Cardiac fibroblast (primary cell): ENCODE data around the gene IL6R.

ENCODE experiments used
- DNase-seq, 2 donors: peaks; one replicate each; pipeline versions ENCODE4 v3.0.0 to v3.0.0-alpha.2; 2010; ENCODE audit warnings: low read depth in 2 of 2
- H3K4me3 ChIP-seq, 2 donors: replicated peaks in 1 of 2; 1 replicate in 1 of 2; 2 replicates in 1 of 2; pipeline ENCODE4 v1.5.1; 2011; ENCODE audit warnings: low read depth in 2 of 2, low read length in 2 of 2, mild to moderate bottlenecking in 2 of 2, moderate library complexity in 1 of 2
- TF ChIP-seq, protein P1 (sequence below): IDR thresholded peaks from one replicate; pipeline ENCODE4 v1.5.1; 2011; ENCODE audit warnings: low read depth, mild to moderate bottlenecking, low read length, inconsistent platforms

The IL6R gene

DNA sequence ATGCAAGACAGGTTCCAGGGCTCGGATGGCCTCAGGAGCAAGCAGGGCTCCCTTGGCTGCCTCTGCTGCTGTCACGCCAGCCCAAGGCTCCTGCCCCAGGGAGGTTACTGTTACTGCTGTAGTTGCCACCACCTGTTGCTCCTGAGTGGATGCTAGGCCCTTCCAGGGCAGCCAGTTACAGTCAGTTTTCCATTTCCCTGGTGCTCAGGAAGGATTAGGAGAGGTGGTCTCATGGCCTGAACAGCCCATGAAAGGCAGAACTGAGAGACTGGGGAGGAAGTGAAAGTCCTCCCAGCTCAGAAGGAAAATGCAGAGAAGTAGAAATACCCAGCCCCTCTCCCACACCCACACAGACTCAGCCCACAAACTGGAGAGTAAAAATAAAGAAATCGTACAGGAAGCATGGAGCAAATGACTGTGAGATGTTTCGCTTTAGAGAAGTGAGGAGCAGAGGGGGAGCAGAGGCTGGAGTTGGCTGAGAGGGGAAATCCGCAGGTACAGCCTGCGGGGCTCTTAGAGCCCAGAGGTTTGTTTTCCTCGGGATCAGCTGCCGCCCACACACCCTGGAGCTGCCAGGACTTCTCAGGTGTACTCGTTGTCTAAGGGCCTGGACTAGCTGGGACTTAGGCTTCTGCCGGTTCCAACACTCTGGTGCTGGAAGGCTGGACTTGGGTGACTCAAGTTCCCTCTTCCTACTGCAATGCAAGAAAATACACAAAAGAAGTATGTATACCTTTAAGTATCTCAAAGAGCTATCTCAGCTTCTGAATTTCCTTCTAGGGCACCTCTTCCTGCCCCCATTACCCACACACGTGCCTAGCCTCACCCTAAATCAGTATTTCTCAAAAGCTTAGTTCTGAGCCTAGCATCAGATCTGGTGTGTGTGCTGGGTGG lies 2.3 kb downstream of the IL6R start:
- H3K4me3 ChIP-seq, result peak overlapping the region in 1 of 2 donors; percentile 79
- TF ChIP-seq, protein P1, sequence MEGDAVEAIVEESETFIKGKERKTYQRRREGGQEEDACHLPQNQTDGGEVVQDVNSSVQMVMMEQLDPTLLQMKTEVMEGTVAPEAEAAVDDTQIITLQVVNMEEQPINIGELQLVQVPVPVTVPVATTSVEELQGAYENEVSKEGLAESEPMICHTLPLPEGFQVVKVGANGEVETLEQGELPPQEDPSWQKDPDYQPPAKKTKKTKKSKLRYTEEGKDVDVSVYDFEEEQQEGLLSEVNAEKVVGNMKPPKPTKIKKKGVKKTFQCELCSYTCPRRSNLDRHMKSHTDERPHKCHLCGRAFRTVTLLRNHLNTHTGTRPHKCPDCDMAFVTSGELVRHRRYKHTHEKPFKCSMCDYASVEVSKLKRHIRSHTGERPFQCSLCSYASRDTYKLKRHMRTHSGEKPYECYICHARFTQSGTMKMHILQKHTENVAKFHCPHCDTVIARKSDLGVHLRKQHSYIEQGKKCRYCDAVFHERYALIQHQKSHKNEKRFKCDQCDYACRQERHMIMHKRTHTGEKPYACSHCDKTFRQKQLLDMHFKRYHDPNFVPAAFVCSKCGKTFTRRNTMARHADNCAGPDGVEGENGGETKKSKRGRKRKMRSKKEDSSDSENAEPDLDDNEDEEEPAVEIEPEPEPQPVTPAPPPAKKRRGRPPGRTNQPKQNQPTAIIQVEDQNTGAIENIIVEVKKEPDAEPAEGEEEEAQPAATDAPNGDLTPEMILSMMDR, result no peak
- DNase-seq, result peak in 1 of 2 donors; percentile 38

DNA sequence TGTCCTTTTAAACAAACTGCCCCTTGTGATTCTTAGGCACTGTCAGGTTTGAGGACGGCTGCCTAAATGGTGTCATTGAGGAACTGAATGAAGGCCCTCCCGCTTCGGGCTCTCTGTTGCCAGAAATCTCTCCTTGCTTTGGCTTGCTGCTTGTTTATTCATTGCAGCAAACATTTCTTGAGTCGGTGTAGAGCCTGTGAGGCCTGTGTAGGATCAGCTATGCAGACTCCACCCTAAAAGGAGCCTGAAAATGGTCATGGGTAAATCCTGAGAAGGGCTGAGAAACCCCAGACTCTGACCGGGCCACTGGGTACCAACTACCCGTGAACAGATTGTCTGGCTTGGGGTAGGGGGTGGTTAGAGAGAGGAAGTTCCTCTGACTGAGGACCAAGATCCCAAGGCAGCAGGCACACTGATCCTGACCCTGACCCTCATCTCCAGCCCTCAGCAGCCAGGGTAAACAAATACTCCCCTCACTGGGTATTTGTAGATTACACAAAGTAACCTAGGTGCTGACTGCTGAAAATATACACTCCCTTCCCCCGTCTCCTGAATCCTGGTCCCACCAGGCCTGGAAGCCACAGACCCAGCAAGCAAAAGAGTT lies 3.1 kb downstream of the IL6R start:
- TF ChIP-seq, protein P1, result no peak
- no peak overlapping the region for H3K4me3 ChIP-seq
- DNase-seq, result no peak

- no peak for DNase-seq
- TF ChIP-seq, protein P1, result no peak
- H3K4me3 ChIP-seq, result no peak overlapping the region
Observed at GRCh38 chr1:154410185-154410827, 5.2 kb downstream of the IL6R start.

- no peak overlapping the region for H3K4me3 ChIP-seq
- no peak for DNase-seq
Observed at GRCh38 chr1:154411525-154411924, 6.4 kb downstream of the IL6R start.

GRCh38 chr1:154413177-154413783 lies 8.1 kb downstream of the IL6R start:
- TF ChIP-seq, protein P1, result no peak
- H3K4me3 ChIP-seq, result no peak overlapping the region
- no peak for DNase-seq

More at GRCh38 chr1:154411525-154411924, 6.4 kb downstream of the IL6R start:
- TF ChIP-seq, protein P1, result no peak

DNA sequence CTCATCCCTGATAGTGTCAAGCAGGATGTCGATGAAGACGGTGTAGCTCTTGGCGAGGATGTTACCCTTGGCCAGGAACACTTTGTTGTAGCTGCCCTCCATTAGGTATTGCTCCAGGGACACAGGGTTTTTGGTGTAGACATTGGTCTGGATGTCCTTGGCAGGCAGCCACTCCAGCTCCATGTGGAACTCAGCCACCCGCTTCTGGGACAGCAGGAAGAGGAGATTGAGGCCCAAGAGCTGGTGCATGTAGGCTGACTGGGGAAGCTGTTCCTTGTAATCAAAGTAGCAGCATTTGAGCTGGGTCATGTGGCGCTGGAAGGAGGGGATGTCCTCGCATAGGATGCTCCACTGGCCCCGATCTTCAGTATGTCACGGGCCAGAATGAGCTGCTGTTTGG lies 9.5 kb downstream of the IL6R start:
- no peak for DNase-seq
- TF ChIP-seq, protein P1, result no peak
- no peak overlapping the region for H3K4me3 ChIP-seq
